Ishikawa (cell line): ENCODE results near the gene KRTAP9-4.

Experiments used
- CEBPB ChIP-seq: IDR thresholded peaks from 2 replicates; pipeline ENCODE4 v1.6.1; 2012
- CREB1 ChIP-seq: IDR thresholded peaks from 2 replicates; pipeline ENCODE4 v1.6.1; 2012; ENCODE audit warnings: low read depth
- EGR1 ChIP-seq: IDR thresholded peaks from 2 replicates; pipeline ENCODE4 v1.6.1; 2012
- FOXM1 ChIP-seq: IDR thresholded peaks from 2 replicates; pipeline ENCODE4 v1.6.1; 2012; ENCODE audit warnings: low read depth, borderline replicate concordance
- NFIC ChIP-seq: IDR thresholded peaks from 2 replicates; pipeline ENCODE4 v1.6.1; 2012
- RAD21 ChIP-seq: IDR thresholded peaks from 2 replicates; pipeline ENCODE4 v1.6.1; 2012; ENCODE audit warnings: low read depth
- TAF1 ChIP-seq: IDR thresholded peaks from 2 replicates; pipeline ENCODE4 v1.6.1; 2012; ENCODE audit warnings: low read depth, mild to moderate bottlenecking
- TCF12 ChIP-seq: IDR thresholded peaks from 2 replicates; pipeline ENCODE4 v1.6.1; 2012; ENCODE audit warnings: low read depth
- TEAD4 ChIP-seq: IDR thresholded peaks from 2 replicates; pipeline ENCODE4 v1.6.1; 2012
- YY1 ChIP-seq: IDR thresholded peaks from 2 replicates; pipeline ENCODE4 v1.6.1; 2012; ENCODE audit warnings: low read depth
- ZBTB7A ChIP-seq: IDR thresholded peaks from 2 replicates; pipeline ENCODE4 v1.6.1; 2012; ENCODE audit warnings: low read depth
- TF ChIP-seq, protein P1 (sequence below): IDR thresholded peaks from 2 replicates; pipeline ENCODE4 v1.6.1; 2012
- TF ChIP-seq, protein P2 (sequence below): IDR thresholded peaks from 2 replicates; pipeline ENCODE4 v1.6.1; 2012; ENCODE audit warnings: low read depth, mild to moderate bottlenecking
- TF ChIP-seq, protein P3 (sequence below): IDR thresholded peaks from 2 replicates; pipeline ENCODE4 v1.6.1; 2012

KRTAP9-4 gene

DNA sequence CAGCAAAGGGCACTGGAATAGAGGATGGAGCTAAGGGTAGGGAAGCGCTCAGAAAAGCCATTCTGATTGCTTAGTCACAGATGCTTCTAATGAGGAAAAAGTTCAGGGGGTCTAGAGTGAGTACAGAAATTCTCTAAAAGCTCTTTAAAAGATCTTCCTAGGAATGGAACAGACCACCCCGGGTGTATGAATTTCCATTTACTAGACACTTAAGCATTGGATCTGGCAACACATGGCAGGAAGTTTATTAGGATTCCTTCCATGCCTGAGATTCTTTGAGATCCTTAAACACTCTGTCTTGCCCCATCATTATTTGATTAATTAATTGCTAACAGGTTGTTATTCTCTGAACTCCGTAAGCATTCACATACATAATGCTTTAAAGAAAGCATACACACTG is 34.6 kb downstream of the KRTAP9-4 start:
- TF ChIP-seq CEBPB (no peak), EGR1 (no peak)
- TF ChIP-seq, protein P1, sequence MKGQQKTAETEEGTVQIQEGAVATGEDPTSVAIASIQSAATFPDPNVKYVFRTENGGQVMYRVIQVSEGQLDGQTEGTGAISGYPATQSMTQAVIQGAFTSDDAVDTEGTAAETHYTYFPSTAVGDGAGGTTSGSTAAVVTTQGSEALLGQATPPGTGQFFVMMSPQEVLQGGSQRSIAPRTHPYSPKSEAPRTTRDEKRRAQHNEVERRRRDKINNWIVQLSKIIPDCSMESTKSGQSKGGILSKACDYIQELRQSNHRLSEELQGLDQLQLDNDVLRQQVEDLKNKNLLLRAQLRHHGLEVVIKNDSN: no peak
- TF ChIP-seq, protein P2, sequence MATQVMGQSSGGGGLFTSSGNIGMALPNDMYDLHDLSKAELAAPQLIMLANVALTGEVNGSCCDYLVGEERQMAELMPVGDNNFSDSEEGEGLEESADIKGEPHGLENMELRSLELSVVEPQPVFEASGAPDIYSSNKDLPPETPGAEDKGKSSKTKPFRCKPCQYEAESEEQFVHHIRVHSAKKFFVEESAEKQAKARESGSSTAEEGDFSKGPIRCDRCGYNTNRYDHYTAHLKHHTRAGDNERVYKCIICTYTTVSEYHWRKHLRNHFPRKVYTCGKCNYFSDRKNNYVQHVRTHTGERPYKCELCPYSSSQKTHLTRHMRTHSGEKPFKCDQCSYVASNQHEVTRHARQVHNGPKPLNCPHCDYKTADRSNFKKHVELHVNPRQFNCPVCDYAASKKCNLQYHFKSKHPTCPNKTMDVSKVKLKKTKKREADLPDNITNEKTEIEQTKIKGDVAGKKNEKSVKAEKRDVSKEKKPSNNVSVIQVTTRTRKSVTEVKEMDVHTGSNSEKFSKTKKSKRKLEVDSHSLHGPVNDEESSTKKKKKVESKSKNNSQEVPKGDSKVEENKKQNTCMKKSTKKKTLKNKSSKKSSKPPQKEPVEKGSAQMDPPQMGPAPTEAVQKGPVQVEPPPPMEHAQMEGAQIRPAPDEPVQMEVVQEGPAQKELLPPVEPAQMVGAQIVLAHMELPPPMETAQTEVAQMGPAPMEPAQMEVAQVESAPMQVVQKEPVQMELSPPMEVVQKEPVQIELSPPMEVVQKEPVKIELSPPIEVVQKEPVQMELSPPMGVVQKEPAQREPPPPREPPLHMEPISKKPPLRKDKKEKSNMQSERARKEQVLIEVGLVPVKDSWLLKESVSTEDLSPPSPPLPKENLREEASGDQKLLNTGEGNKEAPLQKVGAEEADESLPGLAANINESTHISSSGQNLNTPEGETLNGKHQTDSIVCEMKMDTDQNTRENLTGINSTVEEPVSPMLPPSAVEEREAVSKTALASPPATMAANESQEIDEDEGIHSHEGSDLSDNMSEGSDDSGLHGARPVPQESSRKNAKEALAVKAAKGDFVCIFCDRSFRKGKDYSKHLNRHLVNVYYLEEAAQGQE: no peak

DNA sequence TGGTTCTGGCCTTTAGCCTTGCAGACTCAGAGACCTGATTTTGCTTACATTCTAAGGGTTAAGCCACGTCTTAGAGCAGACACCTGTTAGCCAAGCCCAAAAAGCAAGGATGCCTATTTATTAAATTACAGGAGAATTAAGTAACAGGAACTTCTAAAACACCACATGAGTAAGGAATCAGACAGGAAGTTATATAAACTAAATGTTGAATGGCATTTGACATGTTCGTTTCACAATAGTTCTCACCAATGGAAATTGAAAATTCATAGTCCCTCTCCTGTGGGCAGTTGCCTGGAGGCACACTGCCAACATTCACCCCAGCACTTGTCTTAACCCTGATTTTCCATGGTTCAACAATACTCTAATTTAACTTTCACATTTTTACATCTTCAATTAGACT is 35.1 kb downstream of the KRTAP9-4 start:
- no peak for TF ChIP-seq YY1
- TF ChIP-seq TCF12: no peak
- TF ChIP-seq EGR1: no peak

DNA sequence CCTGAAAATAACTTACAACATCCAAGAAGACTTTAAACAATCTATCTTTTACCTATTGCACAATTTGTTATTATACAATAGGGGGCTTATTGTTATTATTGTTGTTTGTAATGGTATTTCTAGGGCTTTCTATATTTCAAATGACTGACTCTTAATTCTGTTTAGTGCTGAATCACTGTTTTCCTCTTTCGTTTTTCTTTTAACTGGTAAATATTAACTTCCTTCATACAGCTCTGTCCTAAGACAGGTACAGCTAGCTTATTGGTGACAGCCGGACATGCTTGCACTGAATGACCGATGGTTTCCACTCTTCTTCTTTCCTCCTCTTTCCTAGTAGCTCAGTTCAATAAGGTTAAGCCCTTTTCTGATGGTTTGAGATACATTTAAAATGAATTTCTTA is 37.6 kb downstream of the KRTAP9-4 start:
- TF ChIP-seq, protein P3, sequence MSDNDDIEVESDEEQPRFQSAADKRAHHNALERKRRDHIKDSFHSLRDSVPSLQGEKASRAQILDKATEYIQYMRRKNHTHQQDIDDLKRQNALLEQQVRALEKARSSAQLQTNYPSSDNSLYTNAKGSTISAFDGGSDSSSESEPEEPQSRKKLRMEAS: no peak
- TF ChIP-seq TAF1: no peak
- no peak for TF ChIP-seq RAD21
- no peak for TF ChIP-seq ZBTB7A
- TF ChIP-seq TEAD4: no peak
- TF ChIP-seq, protein P1: no peak
- no peak for TF ChIP-seq FOXM1
- TF ChIP-seq TCF12: no peak
- TF ChIP-seq, protein P2: no peak
- no peak for TF ChIP-seq EGR1
- TF ChIP-seq CREB1: no peak
- TF ChIP-seq CEBPB: no peak
- no peak for TF ChIP-seq NFIC

DNA sequence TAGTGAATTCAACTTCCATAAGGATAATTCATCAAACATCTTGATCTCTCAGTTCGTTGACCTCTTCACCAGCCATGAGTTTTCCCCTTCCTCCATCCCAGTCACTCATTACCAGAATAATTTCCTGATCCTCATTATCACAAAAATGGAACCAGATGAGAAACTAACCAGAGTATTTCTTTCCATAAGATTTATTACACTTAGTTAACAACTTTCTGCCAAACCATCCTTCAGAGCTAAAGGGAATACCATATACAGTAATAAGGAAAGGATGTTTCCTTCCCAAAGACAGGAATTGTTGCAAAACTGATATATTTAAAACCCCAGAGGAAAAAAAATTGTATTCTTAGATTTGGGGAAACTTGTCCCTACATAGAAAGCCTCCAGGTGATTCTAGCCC is 44.5 kb downstream of the KRTAP9-4 start:
- TF ChIP-seq NFIC (no peak), YY1 (no peak), CREB1 (no peak), CEBPB (no peak), FOXM1 (no peak), TEAD4 (no peak), TAF1 (no peak), ZBTB7A (no peak), RAD21 (no peak)
- TF ChIP-seq, protein P2: no peak
- TF ChIP-seq, protein P1: no peak
- TF ChIP-seq, protein P3: no peak

DNA sequence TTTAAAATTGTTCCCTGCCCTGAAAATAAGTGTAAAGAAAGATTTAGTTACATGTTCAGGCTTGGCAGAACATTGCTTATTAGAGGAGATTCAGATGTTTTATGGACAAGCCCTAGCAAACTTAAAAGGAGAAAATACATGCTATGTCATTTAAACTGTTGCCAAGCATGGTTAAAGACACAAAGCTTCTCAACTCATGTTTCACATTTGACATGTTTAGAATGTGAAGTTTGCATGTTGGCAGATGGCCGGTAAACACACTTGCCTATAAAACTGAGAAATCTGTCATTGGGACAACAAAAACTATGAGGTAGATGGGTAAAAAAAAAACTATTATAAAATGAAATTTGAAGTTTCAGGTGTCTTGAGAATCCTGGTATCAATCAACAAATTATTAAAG is 47.4 kb downstream of the KRTAP9-4 start:
- TF ChIP-seq RAD21 (no peak), YY1 (no peak), TCF12 (no peak), ZBTB7A (no peak), TEAD4 (no peak)
- TF ChIP-seq, protein P1: no peak
